ENCODE results near the gene ASXL2.
"Not testable (repeated sequence)": the region's sequence is repeated elsewhere in the genome, so short reads cannot be mapped to it uniquely, and the experiment has no call there.

ASXL2 gene

GRCh38 chr2:25720575-25720974, 157.7 kb downstream of the ASXL2 start:
- Histone ChIP-seq H3K27me3 (ENCODE audit: control insufficient read depth in 1 of 2, insufficient read depth in 2 of 2, low read length in 2 of 2) (peaks cover 0 to 8% of the 10 kb centered on the region in 2 donors), H3K36me3 (ENCODE audit: control insufficient read depth in 1 of 2, insufficient read depth in 2 of 2, low read length in 2 of 2) (no peaks in the 10 kb centered on the region), H3K4me1 (ENCODE audit: control insufficient read depth in 1 of 2, insufficient read depth in 2 of 2, low read length in 2 of 2) (no peaks in the 10 kb centered on the region), H3K9ac (ENCODE audit: low read depth in 1 of 2, low read length in 2 of 2) (no peak overlapping the region), H3K9me3 (ENCODE audit: control insufficient read depth in 1 of 2, low read length in 2 of 2) (no peaks in the 10 kb centered on the region), H3K4me3 (ENCODE audit: low read depth in 1 of 2, low read length in 2 of 2) (no peak overlapping the region), H3K27ac (ENCODE audit: low read depth, low read length) (no peak overlapping the region)

- H3K4me3 ChIP-seq (ENCODE audit: low read depth in 1 of 2, low read length in 2 of 2): no peak overlapping the region
- no peak overlapping the region for H3K27ac ChIP-seq (ENCODE audit: low read depth, low read length)
- H3K36me3 ChIP-seq (ENCODE audit: control insufficient read depth in 1 of 2, insufficient read depth in 2 of 2, low read length in 2 of 2): no peaks in the 10 kb centered on the region
- peaks cover 0 to 5% of the 10 kb centered on the region in 2 donors for H3K27me3 ChIP-seq (ENCODE audit: control insufficient read depth in 1 of 2, insufficient read depth in 2 of 2, low read length in 2 of 2)
- H3K4me1 ChIP-seq (ENCODE audit: control insufficient read depth in 1 of 2, insufficient read depth in 2 of 2, low read length in 2 of 2): no peaks in the 10 kb centered on the region
- H3K9ac ChIP-seq (ENCODE audit: low read depth in 1 of 2, low read length in 2 of 2): no peak overlapping the region
- H3K9me3 ChIP-seq (ENCODE audit: control insufficient read depth in 1 of 2, low read length in 2 of 2): no peaks in the 10 kb centered on the region
Observed at GRCh38 chr2:25714740-25715139, 163.5 kb downstream of the ASXL2 start.

GRCh38 chr2:25712455-25712854, 165.8 kb downstream of the ASXL2 start:
- no peak overlapping the region for H3K27ac ChIP-seq (ENCODE audit: low read depth, low read length)
- no peaks in the 10 kb centered on the region for H3K36me3 ChIP-seq (ENCODE audit: control insufficient read depth in 1 of 2, insufficient read depth in 2 of 2, low read length in 2 of 2)
- H3K9me3 ChIP-seq (ENCODE audit: control insufficient read depth in 1 of 2, low read length in 2 of 2): no peaks in the 10 kb centered on the region
- H3K4me3 ChIP-seq (ENCODE audit: low read depth in 1 of 2, low read length in 2 of 2): no peak overlapping the region
- peaks cover 0 to 5% of the 10 kb centered on the region in 2 donors for H3K27me3 ChIP-seq (ENCODE audit: control insufficient read depth in 1 of 2, insufficient read depth in 2 of 2, low read length in 2 of 2)
- no peaks in the 10 kb centered on the region for H3K4me1 ChIP-seq (ENCODE audit: control insufficient read depth in 1 of 2, insufficient read depth in 2 of 2, low read length in 2 of 2)
- no peak overlapping the region for H3K9ac ChIP-seq (ENCODE audit: low read depth in 1 of 2, low read length in 2 of 2)

- peak overlapping the region in 1 of 2 donors; percentile 32 for H3K4me3 ChIP-seq (ENCODE audit: low read depth in 1 of 2, low read length in 2 of 2)
- no peaks in the 10 kb centered on the region for H3K36me3 ChIP-seq (ENCODE audit: control insufficient read depth in 1 of 2, insufficient read depth in 2 of 2, low read length in 2 of 2)
- H3K9me3 ChIP-seq (ENCODE audit: control insufficient read depth in 1 of 2, low read length in 2 of 2): no peaks in the 10 kb centered on the region
- H3K9ac ChIP-seq (ENCODE audit: low read depth in 1 of 2, low read length in 2 of 2): no peak overlapping the region
- no peak overlapping the region for H3K27ac ChIP-seq (ENCODE audit: low read depth, low read length)
- H3K4me1 ChIP-seq (ENCODE audit: control insufficient read depth in 1 of 2, insufficient read depth in 2 of 2, low read length in 2 of 2): no peaks in the 10 kb centered on the region
- H3K27me3 ChIP-seq (ENCODE audit: control insufficient read depth in 1 of 2, insufficient read depth in 2 of 2, low read length in 2 of 2): peaks cover 0 to 5% of the 10 kb centered on the region in 2 donors
Observed at GRCh38 chr2:25711675-25712354, 166.5 kb downstream of the ASXL2 start.

- Histone ChIP-seq H3K9ac (ENCODE audit: low read depth in 1 of 2, low read length in 2 of 2) (no peak overlapping the region), H3K4me1 (ENCODE audit: control insufficient read depth in 1 of 2, insufficient read depth in 2 of 2, low read length in 2 of 2) (no peaks in the 10 kb centered on the region), H3K27me3 (ENCODE audit: control insufficient read depth in 1 of 2, insufficient read depth in 2 of 2, low read length in 2 of 2) (peaks cover 0 to 5% of the 10 kb centered on the region in 2 donors), H3K9me3 (ENCODE audit: control insufficient read depth in 1 of 2, low read length in 2 of 2) (no peaks in the 10 kb centered on the region), H3K4me3 (ENCODE audit: low read depth in 1 of 2, low read length in 2 of 2) (no peak overlapping the region), H3K27ac (ENCODE audit: low read depth, low read length) (no peak overlapping the region), H3K36me3 (ENCODE audit: control insufficient read depth in 1 of 2, insufficient read depth in 2 of 2, low read length in 2 of 2) (no peaks in the 10 kb centered on the region)
Observed at GRCh38 chr2:25710750-25711149, 167.5 kb downstream of the ASXL2 start.

- H3K4me3 ChIP-seq (ENCODE audit: low read depth in 1 of 2, low read length in 2 of 2): no peak overlapping the region
- no peaks in the 10 kb centered on the region for H3K36me3 ChIP-seq (ENCODE audit: control insufficient read depth in 1 of 2, insufficient read depth in 2 of 2, low read length in 2 of 2)
- H3K4me1 ChIP-seq (ENCODE audit: control insufficient read depth in 1 of 2, insufficient read depth in 2 of 2, low read length in 2 of 2): no peaks in the 10 kb centered on the region
- H3K27ac ChIP-seq (ENCODE audit: low read depth, low read length): no peak overlapping the region
- no peaks in the 10 kb centered on the region for H3K9me3 ChIP-seq (ENCODE audit: control insufficient read depth in 1 of 2, low read length in 2 of 2)
- no peaks in the 10 kb centered on the region for H3K27me3 ChIP-seq (ENCODE audit: control insufficient read depth in 1 of 2, insufficient read depth in 2 of 2, low read length in 2 of 2)
- no peak overlapping the region for H3K9ac ChIP-seq (ENCODE audit: low read depth in 1 of 2, low read length in 2 of 2)
Observed at GRCh38 chr2:25709349-25709748, 168.9 kb downstream of the ASXL2 start.

GRCh38 chr2:25707927-25708590, 170.2 kb downstream of the ASXL2 start:
- no peak overlapping the region for H3K4me3 ChIP-seq (ENCODE audit: low read depth in 1 of 2, low read length in 2 of 2)
- no peak overlapping the region for H3K9ac ChIP-seq (ENCODE audit: low read depth in 1 of 2, low read length in 2 of 2)
- no peaks in the 10 kb centered on the region for H3K36me3 ChIP-seq (ENCODE audit: control insufficient read depth in 1 of 2, insufficient read depth in 2 of 2, low read length in 2 of 2)
- H3K27ac ChIP-seq (ENCODE audit: low read depth, low read length): no peak overlapping the region
- no peaks in the 10 kb centered on the region for H3K9me3 ChIP-seq (ENCODE audit: control insufficient read depth in 1 of 2, low read length in 2 of 2)
- no peaks in the 10 kb centered on the region for H3K4me1 ChIP-seq (ENCODE audit: control insufficient read depth in 1 of 2, insufficient read depth in 2 of 2, low read length in 2 of 2)
- no peaks in the 10 kb centered on the region for H3K27me3 ChIP-seq (ENCODE audit: control insufficient read depth in 1 of 2, insufficient read depth in 2 of 2, low read length in 2 of 2)

- H3K4me1 ChIP-seq (ENCODE audit: control insufficient read depth in 1 of 2, insufficient read depth in 2 of 2, low read length in 2 of 2); H3K9ac ChIP-seq (ENCODE audit: low read depth in 1 of 2, low read length in 2 of 2); H3K27me3 ChIP-seq (ENCODE audit: control insufficient read depth in 1 of 2, insufficient read depth in 2 of 2, low read length in 2 of 2); H3K36me3 ChIP-seq (ENCODE audit: control insufficient read depth in 1 of 2, insufficient read depth in 2 of 2, low read length in 2 of 2); H3K9me3 ChIP-seq (ENCODE audit: control insufficient read depth in 1 of 2, low read length in 2 of 2); H3K27ac ChIP-seq (ENCODE audit: low read depth, low read length); H3K4me3 ChIP-seq (ENCODE audit: low read depth in 1 of 2, low read length in 2 of 2): not testable (repeated sequence)
Observed at GRCh38 chr2:25705575-25705974, 172.7 kb downstream of the ASXL2 start.

- H3K9ac ChIP-seq (ENCODE audit: low read depth in 1 of 2, low read length in 2 of 2): no peak overlapping the region
- H3K4me1 ChIP-seq (ENCODE audit: control insufficient read depth in 1 of 2, insufficient read depth in 2 of 2, low read length in 2 of 2): peaks cover 10 to 22% of the 10 kb centered on the region in 2 donors
- peaks cover 28 to 29% of the 10 kb centered on the region in 2 donors for H3K27me3 ChIP-seq (ENCODE audit: control insufficient read depth in 1 of 2, insufficient read depth in 2 of 2, low read length in 2 of 2)
- no peak overlapping the region for H3K4me3 ChIP-seq (ENCODE audit: low read depth in 1 of 2, low read length in 2 of 2)
- H3K27ac ChIP-seq (ENCODE audit: low read depth, low read length): no peak overlapping the region
- no peaks in the 10 kb centered on the region for H3K9me3 ChIP-seq (ENCODE audit: control insufficient read depth in 1 of 2, low read length in 2 of 2)
- no peaks in the 10 kb centered on the region for H3K36me3 ChIP-seq (ENCODE audit: control insufficient read depth in 1 of 2, insufficient read depth in 2 of 2, low read length in 2 of 2)
Observed at GRCh38 chr2:25701801-25702200, 176.5 kb downstream of the ASXL2 start.

GRCh38 chr2:25700221-25700660, 178.0 kb downstream of the ASXL2 start:
- H3K27ac ChIP-seq (ENCODE audit: low read depth, low read length): no peak overlapping the region
- H3K9me3 ChIP-seq (ENCODE audit: control insufficient read depth in 1 of 2, low read length in 2 of 2): no peaks in the 10 kb centered on the region
- peaks cover 28 to 29% of the 10 kb centered on the region in 2 donors for H3K27me3 ChIP-seq (ENCODE audit: control insufficient read depth in 1 of 2, insufficient read depth in 2 of 2, low read length in 2 of 2)
- H3K9ac ChIP-seq (ENCODE audit: low read depth in 1 of 2, low read length in 2 of 2): no peak overlapping the region
- no peaks in the 10 kb centered on the region for H3K36me3 ChIP-seq (ENCODE audit: control insufficient read depth in 1 of 2, insufficient read depth in 2 of 2, low read length in 2 of 2)
- H3K4me1 ChIP-seq (ENCODE audit: control insufficient read depth in 1 of 2, insufficient read depth in 2 of 2, low read length in 2 of 2): peaks cover 14 to 22% of the 10 kb centered on the region in 2 donors
- H3K4me3 ChIP-seq (ENCODE audit: low read depth in 1 of 2, low read length in 2 of 2): no peak overlapping the region
